HTR-8/SVneo (cell line): ENCODE measurements around the gene TOP3A.
A peak's percentile ranks its signal among the peaks of the same experiment; 100 is the strongest.

Source experiments
- DNase-seq: peaks from one replicate; pipeline ENCODE4 v3.0.0; 2011; ENCODE audit warnings: low spot score, mixed read lengths; ENCODE audit not compliant: insufficient read length
- FAIRE-seq: peaks from 2 replicates; lab custom pipeline; 2011; peaks lifted over from hg19 to GRCh38; lab: Jason Lieb, UNC

Gene TOP3A

DNA sequence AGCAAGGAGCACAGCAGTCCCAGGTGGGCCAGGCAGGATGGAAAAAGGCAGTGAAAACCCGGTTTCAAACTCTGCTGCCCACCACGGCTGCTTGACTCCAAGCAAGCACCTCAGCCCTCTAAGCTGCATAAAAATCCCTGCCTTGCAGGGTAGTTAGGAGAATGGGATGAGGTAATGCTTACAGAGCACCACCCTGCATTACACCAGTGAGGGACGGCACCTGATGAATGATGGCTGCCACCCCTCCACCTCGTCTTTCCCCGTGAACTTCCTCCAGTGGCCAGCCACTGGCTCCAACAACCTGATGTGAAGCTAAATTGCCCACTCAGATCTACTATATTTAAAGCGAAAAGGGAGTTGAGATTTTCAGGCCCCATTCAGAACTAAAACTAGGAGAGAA is 33.0 kb downstream of the TOP3A start:
- FAIRE-seq, result peak; percentile 23

DNA sequence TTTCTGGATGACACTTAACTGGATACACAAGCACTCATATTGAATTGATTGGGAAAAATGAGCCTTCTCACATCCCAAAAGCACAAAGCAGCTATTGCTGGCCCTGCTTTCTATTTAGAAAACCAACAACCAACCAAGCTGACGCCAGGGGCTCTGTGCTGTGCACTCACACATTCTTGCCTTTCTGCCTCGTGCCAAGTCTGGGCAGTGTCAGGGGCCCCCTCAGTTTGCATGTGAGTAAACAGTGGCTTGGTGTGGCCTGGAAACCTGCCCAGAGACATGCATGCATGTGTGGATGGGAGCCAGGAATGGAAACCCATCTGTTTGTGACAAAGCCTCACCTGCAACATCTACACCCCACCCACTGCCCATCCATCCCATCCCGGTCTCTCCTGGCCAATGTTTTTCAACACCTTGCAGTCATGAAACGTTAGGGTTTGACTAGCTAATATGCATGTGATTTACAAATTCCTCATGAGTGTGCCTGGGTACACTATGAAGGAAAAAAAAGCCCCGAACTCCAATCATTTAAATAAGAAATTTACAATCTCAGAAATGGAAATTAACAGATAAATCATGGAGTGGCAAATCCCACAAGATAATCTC is 33.9 kb downstream of the TOP3A start:
- DNase-seq, result no peak
- FAIRE-seq, result no peak

More for the DNA sequence above, 33.0 kb downstream of the TOP3A start:
- no peak for DNase-seq

DNA sequence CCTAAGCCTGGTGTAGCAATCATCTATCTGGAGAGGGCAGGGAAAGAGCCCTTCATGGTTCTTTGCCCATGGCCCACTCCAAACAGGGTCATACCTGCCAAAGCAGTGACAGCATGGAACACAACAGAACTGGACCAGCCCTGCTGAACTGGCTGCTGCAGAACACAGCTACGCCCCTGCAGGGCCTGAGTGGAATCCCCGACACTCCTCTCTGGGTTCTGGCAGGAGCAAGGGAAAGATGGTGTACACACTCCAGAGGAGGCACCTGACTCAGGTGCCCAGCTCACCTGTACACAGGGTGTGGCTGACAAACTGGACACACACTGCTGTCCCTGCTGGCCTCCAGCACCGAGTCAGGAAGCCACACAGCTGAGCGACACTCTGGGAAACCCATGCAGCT is 34.5 kb downstream of the TOP3A start:
- DNase-seq, result no peak
- FAIRE-seq, result peak; percentile 68

DNA sequence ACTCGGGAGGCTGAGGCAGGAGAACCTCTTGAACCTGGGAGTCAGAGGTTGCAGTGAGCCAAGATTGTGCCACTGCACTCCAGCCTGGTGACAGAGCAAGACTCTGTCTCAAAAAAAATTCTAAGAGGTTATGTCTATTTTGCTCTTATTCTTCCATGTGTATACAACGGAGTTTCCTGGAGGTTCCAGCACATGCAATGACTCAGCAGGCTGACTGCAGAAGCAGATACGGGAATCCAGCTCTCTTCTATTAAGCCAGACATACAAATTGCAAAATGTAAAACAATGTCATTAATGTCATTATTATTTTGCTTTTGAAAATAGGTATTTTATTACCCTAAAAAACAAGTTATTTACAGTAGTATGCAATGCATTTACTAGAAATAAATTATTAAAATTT is 35.9 kb downstream of the TOP3A start:
- FAIRE-seq (no peak), DNase-seq (no peak)

DNA sequence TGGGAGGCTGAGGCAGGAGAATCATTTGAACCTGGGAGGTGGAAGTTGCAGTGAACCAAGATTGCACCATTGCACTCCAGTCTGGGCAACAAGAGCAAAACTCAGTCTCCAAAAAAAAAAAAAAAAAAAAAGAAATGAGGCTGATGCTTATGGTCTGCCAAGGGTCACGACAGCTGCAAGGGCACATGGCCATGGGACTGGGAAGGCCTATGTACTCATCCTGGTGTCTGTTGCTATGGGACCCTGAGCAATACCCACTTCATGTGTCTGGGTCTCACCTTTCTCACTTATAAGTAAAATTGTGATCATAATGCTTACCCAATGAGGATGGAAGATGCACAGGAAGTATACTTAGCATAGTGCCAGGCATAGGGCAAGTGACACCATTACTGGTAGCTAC is 37.7 kb downstream of the TOP3A start:
- no peak for FAIRE-seq
- no peak for DNase-seq

DNA sequence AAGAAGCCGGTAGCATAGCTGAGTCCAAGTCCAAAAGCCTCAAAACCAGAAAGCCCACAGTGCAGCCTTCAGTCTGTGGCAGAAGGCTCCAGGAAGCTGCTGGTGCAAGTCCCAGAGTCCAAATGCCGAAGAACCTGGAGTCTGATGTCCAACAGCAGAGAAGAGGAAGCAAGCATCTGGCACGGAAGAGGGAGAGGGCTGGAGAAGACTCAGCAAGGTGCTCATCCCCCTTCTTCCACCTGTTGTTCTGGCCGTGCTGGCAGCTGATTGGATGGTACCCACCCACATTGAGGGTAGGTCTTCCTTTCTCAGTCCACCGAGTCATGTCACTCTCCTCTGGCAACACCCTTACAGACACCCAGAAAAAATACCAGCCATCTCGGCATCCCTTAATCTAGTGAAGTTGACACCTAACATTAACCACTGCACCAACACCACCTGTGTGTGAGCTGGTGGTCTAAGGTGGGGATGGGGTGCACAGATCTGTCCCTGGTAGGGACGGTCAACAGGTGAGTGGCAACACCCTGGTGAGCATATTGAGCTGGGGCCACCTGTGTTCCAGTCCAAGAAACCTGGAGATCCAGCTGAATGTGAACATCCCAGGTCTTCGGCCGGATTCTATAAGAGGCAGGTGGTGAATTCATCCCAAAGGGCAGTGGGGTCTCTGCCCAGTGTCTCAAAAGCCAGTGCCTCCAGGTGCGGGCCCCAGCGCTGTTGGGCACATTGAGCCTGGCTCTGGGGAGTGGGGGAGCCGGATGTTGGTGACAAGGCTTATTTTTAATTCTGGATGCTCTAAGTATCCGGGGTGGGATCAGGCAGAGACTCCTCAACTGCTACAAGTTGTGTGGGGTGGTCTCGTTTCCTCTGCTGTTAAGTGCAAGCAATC is 44.5 kb downstream of the TOP3A start:
- DNase-seq, result no peak
- FAIRE-seq, result peak; percentile 74

DNA sequence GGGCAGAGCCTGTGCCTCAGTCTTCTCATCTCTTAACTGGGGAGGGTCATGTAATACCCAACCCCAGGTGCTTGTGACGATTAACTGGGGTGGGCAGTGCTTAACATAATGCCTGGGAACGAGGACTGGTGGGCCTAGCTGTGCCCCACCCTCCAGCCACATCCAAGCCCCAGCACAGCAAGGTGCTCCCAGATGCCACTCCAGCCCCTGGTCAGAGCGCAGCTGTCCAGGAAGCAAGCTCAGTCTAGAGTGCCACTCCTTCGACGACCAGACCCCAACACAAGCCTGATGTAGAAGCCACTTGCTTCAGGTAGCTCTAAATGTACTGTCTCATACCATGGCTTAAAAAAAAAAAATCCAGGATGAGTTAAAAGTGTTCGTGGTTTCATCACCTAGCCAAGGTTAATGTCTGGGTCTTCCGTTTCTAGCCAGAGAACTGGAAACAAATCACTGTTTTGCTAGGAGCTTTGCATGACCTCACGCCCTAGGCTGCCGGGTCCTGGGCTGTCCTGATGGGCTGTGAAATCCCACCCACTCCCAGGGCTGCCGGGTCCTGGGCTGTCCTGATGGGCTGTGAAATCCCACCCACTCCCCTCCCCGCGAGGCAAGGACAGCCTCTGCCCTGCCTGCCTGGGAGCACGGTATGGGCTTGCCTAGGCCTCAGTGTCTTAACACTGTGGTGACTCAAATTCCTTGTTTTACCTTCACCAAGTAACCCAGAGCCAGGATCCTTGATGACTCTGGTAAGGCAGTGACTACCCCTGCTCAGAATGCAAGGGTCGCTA is 46.7 kb downstream of the TOP3A start:
- peak; percentile 56 for DNase-seq

DNA sequence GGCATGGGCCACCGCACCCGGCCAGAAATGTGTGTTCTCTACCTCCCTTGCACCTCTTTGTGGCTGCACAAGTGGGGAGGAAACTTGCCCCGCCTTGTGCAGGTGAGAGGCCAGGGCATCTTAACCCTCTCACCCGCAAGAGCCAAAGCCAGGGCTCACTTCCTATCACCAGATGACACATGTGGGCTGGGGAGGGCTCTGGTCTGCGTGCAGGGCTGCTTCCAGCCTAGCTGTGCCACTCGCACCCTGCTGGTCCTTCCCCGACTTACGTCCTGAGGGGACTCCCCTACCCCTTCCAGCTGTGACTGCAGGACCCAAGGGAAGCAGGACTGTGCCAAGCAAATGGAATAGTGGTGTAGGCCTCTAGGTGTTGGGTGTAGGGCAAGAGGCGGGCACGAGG is 47.4 kb downstream of the TOP3A start:
- peak; percentile 84 for FAIRE-seq
- no peak for DNase-seq

More for the DNA sequence above, 46.7 kb downstream of the TOP3A start:
- peak; percentile 72 for FAIRE-seq

DNA sequence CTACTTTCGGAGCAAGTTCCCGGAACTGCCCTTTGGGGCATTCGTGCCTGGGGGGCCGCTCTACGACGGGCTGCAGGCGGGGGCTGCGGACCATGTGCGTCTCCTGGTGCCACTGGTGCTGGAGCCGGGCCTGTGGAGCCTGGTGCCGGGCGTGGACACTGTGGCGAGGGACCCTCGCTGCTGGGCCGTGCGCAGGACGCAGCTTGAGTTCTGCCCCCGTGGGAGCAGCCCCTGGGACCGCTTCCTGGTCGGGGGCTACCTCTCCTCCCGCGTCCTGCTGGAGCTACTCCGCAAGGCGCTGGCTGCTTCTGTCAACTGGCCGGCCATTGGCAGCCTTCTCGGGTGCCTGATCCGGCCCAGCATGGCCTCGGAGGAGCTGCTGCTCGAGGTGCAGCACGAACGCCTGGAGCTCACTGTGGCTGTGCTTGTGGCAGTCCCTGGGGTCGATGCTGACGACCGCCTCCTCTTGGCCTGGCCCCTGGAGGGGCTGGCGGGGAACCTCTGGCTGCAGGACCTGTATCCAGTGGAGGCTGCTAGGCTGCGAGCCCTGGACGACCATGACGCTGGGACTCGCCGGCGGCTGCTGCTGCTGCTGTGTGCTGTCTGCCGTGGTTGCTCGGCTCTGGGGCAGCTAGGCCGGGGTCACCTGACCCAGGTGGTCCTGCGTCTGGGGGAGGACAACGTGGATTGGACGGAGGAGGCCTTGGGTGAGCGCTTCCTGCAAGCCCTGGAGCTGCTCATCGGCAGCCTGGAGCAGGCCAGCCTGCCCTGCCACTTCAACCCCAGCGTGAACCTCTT is 50.7 kb downstream of the TOP3A start:
- DNase-seq (no peak), FAIRE-seq (no peak)

DNA sequence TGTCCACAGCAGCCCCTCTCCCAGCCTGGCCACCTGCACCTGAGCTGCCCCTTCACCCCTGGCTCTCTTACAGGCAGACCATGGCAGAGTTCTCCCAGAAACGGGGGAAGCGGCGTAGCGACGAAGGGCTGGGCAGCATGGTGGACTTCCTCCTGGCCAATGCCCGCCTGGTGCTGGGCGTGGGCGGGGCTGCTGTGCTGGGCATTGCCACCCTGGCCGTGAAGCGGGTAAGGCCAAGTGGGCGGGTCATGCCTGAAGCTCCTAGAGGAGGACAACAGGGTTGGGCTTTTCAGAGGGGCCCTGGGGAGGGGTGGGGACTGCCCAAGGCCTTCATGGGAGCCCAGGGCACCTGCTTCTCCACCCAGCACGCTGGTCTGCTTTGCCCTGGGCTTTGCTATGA is 52.2 kb downstream of the TOP3A start:
- peak; percentile 23 for FAIRE-seq
- DNase-seq, result no peak

DNA sequence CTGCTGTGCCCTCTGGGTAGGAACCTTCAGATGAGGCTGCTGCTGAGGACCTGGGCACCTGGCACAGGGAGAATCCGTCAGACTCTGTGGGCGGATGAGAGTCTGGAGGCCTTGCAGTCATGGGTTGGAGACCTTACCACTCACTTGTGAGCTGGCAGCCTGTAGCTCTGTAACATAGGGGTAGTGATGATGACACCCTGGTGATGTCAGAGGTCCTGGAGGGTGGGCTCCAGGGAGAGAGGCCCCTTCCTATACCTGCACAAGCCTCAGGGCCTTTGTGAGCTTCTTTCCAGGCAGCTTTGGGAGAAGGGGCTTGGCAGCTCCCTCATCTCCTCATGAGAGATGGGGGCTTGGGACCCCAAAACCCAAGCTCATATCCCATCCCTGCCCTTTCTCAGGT is 52.7 kb downstream of the TOP3A start:
- DNase-seq (no peak), FAIRE-seq (no peak)

DNA sequence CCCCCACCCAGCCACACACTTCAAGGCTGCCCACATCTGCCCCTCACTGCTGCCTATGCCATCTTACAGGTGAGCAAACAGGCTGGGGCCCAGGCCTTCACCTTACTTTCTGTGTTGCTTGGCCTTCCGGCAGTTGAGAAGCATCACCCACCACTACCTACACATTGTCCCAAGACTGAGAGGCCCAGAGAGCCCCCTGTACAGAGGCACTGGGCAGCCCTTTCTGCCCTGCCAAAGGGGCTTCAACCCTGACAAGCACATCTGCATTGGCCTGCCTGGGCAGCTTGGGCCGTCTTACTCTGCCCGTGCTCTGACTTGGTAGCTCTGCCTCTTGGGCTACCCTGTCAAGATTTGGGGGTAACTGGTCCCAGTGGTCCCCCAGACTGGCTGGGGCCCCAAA is 53.1 kb downstream of the TOP3A start:
- FAIRE-seq (no peak), DNase-seq (no peak)

DNA sequence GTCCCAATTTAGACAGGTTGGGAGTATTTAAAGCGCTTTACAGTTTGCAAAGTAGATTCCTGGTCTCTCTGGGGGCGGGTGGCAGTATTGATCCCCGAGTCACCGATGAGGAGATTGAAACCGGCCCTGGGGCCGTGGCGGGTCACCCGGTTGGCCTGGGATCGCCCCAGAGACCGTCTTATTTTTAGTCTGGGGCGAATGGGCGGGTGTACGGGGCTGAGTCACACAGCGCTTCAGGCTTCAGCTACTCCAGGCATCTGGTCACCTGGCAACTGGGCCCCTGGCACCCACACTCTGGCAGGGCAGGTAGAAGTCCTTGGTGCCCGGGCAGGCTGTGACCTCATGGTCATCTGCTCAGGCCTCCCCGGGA is 53.7 kb downstream of the TOP3A start:
- DNase-seq (peak; percentile 85), FAIRE-seq (peak; percentile 87)

DNA sequence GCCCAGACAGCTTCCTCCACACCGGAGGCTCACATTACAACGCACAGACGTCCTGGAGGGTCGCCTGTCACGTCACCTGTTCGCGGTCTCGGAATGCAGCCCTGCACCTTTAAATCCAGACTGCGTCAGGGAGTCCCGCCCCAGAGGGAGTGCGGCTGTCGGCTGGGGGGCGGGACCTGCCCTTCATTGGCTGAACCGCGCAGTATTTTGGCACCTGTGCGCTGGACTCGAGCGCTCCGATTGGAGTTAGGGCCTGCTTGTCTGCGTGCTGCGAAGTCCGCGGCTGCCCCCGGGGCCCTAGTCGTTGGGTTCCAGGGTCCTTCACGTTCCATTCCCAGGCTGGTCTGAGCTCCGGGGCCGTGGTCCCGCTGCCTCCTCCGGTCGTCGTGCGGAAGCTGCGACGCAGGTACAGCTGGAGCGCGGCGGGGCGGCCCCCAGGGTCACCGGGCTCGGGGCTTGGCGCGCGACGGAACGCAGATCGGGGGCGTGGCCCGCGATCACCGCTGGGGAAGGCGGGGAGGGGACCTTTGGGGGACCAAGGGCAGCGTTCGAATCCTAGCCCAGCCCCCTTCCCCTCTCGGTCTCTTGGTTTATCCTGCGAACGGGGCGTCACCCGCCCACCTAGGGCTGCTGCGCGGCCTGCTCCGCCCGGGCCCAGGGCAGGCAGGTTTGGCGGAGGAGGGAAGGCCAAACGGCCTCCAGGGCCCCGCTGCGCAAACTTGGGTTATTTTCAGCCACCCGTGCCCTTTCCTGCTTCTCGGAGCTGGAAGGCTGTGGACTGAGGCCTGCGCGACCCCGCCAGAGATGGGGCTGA is 54.3 kb downstream of the TOP3A start, which contains the start of gene MIEF2:
Gene MIEF2, plus strand, starts transcription at position 331 of the 814 bp plus-strand sequence. CDS start 2,059 bp downstream, outside the sequence.
- DNase-seq (peak; percentile 100), FAIRE-seq (peak; percentile 98)

DNA sequence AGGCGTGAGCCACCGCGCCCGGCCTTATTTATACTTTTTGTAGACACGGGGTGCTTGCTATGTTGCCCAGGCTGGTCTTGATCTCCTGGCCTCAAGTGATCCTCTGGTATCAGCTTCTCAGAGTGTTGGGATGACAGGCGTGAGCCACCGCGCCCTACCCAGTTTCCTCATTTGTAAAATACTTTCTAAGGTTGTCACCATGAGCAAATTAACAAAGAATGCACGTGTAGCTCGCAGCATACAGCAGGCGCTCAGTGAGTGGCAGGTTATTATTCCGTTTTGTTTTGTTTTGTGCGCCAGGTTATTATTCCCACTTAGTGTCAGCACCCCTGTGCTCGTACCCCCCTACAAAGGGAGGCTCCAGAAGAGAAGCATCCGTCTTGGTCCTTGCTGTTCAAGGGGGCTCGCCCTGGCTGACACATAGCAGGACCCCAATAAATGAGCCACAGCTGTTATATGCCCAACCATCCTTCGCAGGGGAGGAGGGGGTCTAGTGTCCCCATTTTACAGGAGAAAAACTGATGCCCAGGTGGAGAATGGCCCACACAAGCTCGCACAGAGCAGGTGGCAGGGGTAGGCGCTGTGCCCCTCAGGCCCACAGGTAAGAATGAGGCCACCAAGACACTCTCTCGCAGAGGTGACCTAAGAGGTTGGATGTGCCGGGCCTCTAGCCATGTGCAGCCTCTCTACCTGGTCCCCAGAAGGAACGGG is 55.0 kb downstream of the TOP3A start:
- DNase-seq (no peak), FAIRE-seq (peak; percentile 82)

DNA sequence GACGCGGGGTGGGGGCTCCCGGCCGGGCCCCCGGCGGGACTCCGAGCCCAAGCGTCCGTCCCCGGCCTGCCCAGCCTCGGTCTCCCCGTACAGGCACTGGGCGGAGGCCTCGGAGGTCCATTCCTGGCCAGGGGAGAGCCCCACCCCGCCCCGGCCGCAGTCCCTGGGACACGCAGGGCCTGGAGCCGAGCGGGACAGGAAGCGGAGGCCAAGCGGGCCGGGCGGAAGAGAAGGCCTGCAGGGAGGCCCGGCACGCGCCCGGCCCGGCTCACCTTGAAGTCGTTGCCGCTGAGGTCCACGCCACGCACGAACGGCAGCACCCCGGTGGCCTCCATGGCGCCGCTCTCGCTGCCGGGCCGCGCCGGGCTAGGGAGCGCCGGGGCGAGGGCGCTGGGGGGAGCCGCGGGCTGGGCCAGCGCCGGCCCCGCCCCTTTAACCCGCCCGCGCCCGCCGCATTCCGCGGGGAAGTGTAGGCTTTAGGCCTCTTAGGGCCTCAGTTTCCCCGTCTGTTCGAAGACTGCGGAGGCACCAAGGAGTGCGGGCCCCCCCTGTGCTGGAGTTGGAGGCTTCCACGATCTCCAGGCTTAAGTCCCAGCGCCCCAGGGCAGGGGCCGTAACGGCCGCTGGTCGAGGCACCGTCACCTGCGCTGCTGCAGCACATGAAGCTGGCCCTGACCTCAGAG is 56.3 kb downstream of the TOP3A start, which contains the start of gene FLII:
Gene FLII, minus strand, starts transcription at position 383 of the 683 bp plus-strand sequence. Its CDS starts 48 bp downstream, at position 335.
- peak; percentile 95 for FAIRE-seq
- peak; percentile 64 for DNase-seq

DNA sequence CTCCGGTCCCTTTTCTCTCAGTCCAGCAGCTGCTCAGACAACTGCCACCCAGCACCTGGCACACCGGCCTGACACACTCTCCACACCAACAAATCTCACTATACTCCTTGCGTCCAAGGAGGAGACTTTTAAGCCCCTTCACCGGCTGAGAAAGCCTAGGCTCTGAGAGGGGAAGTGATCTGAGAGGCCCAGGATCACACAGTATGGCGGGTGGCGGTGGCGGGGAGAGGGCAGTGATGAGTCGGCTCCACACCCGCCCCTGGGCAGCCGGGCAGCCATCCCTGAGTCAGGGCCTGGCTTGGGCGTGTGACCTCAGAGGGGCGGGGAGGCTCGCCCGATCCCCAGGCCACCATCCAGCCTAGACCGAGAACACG is 56.8 kb downstream of the TOP3A start:
- DNase-seq (peak; percentile 93), FAIRE-seq (no peak)
